Measurements from ENCODE around the gene HSD17B1. TPM values are rescaled to one million over a fixed set of nuclear protein-coding genes. Genes with fewer than 3 reads are reported as not detected.

Gene HSD17B1
- polyA plus RNA-seq, 3 donors = 0.19 to 0.72 (median 0.27) TPM

- Histone ChIP-seq H4K20me1 (ENCODE audit: insufficient read depth, low read length) (peaks cover 41% of the 10 kb centered on the region), H3K27ac (ENCODE audit: low read depth in 1 of 2, low read length in 2 of 2) (no peak overlapping the region)
- 100% methylated on average over 2 of the region's 2 CpGs for WGBS (ENCODE audit: insufficient coverage)
Observed at GRCh38 chr17:42590886-42591285, 38.2 kb downstream of the HSD17B1 start.

DNA sequence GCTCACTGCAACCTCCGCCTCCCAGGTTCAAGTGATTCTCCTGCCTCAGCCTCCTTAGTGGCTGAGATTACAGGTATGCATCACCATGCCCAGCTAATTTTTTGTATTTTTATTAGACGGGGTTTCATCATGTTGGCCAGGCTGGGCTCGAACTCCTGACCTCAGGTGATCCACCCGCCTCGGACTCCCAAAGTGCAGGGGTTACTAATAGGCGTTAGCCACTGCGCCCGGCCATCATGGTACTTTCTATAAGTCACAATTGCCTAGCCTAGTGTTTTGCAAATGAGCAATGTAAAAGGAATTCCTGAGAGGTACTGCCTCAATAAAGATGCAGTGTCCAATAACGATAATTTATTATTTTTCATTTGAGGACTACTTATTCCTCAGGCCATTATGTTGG is 38.7 kb downstream of the HSD17B1 start:
- no peaks in the 10 kb centered on the region for H3K27me3 ChIP-seq (ENCODE audit: control insufficient read depth in 2 of 2, insufficient read depth in 2 of 2, low read length in 2 of 2)
- H3K4me2 ChIP-seq (replicated peaks; ENCODE audit: extremely low read depth, low read length, poor library complexity, severe bottlenecking) = no peak overlapping the region
- Mint-ChIP-seq H3K27ac (peak overlapping the region in 1 of 7 donors; percentile 45), H3K27me3 (ENCODE audit: low read depth in 3 of 3) (peaks cover 0 to 3% (median 0%) of the 10 kb centered on the region in 3 donors), H3K4me1 (peaks cover 6% of the 10 kb centered on the region), H3K4me3 (no peak overlapping the region), H3K36me3 (peaks cover 60 to 80% of the 10 kb centered on the region in 2 donors), H3K9me3 (peaks cover 0 to 2% (median 0%) of the 10 kb centered on the region in 7 donors)
- no peak overlapping the region for H3K9ac ChIP-seq (ENCODE audit: insufficient read depth, low read length, poor library complexity, severe bottlenecking)
- WGBS (ENCODE audit: insufficient coverage) = 96% methylated on average over 8 of the region's 9 CpGs
- peaks cover 62 to 83% of the 10 kb centered on the region in 2 donors for H3K36me3 ChIP-seq (replicated peaks in 1 of 2; ENCODE audit: control insufficient read depth in 1 of 2, insufficient read depth in 2 of 2, low read length in 2 of 2)
- intact Hi-C loops (cut with micrococcal nuclease) = no loop called here
- TF ChIP-seq, protein P1, sequence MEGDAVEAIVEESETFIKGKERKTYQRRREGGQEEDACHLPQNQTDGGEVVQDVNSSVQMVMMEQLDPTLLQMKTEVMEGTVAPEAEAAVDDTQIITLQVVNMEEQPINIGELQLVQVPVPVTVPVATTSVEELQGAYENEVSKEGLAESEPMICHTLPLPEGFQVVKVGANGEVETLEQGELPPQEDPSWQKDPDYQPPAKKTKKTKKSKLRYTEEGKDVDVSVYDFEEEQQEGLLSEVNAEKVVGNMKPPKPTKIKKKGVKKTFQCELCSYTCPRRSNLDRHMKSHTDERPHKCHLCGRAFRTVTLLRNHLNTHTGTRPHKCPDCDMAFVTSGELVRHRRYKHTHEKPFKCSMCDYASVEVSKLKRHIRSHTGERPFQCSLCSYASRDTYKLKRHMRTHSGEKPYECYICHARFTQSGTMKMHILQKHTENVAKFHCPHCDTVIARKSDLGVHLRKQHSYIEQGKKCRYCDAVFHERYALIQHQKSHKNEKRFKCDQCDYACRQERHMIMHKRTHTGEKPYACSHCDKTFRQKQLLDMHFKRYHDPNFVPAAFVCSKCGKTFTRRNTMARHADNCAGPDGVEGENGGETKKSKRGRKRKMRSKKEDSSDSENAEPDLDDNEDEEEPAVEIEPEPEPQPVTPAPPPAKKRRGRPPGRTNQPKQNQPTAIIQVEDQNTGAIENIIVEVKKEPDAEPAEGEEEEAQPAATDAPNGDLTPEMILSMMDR (IDR thresholded peaks at IDR 0.05) = no peak
- H3K27ac ChIP-seq (ENCODE audit: low read depth in 1 of 2, low read length in 2 of 2) = no peak overlapping the region
- DNase-seq = no peak
- no peaks in the 10 kb centered on the region for H3K4me1 ChIP-seq (ENCODE audit: control insufficient read depth in 1 of 2, insufficient read depth in 2 of 2, low read length in 2 of 2)
- H3K4me3 ChIP-seq (replicated peaks in 1 of 3; ENCODE audit: low read depth in 2 of 3, low read length in 3 of 3) = no peak overlapping the region
- peaks cover under 1% of the 10 kb centered on the region for H3K79me2 ChIP-seq (ENCODE audit: insufficient read depth, low read length)
- H3K9me3 ChIP-seq (replicated peaks in 1 of 2; ENCODE audit: control insufficient read depth in 1 of 2, insufficient read depth in 1 of 2, low read length in 2 of 2) = no peaks in the 10 kb centered on the region
- H4K20me1 ChIP-seq (ENCODE audit: insufficient read depth, low read length) = peaks cover 44% of the 10 kb centered on the region
- H2AFZ ChIP-seq (ENCODE audit: insufficient read depth, low read depth, low read length, poor library complexity, severe bottlenecking) = no peak overlapping the region

More at GRCh38 chr17:42590886-42591285, 38.2 kb downstream of the HSD17B1 start:
- Histone ChIP-seq H3K4me1 (ENCODE audit: control insufficient read depth in 1 of 2, insufficient read depth in 2 of 2, low read length in 2 of 2) (peaks cover 2 to 3% of the 10 kb centered on the region in 2 donors), H3K4me2 (replicated peaks; ENCODE audit: extremely low read depth, low read length, poor library complexity, severe bottlenecking) (no peak overlapping the region), H2AFZ (ENCODE audit: insufficient read depth, low read depth, low read length, poor library complexity, severe bottlenecking) (no peak overlapping the region), H3K36me3 (replicated peaks in 1 of 2; ENCODE audit: control insufficient read depth in 1 of 2, insufficient read depth in 2 of 2, low read length in 2 of 2) (peaks cover 64 to 87% of the 10 kb centered on the region in 2 donors), H3K9me3 (replicated peaks in 1 of 2; ENCODE audit: control insufficient read depth in 1 of 2, insufficient read depth in 1 of 2, low read length in 2 of 2) (no peaks in the 10 kb centered on the region), H3K4me3 (replicated peaks in 1 of 3; ENCODE audit: low read depth in 2 of 3, low read length in 3 of 3) (no peak overlapping the region), H3K27me3 (ENCODE audit: control insufficient read depth in 2 of 2, insufficient read depth in 2 of 2, low read length in 2 of 2) (no peaks in the 10 kb centered on the region), H3K79me2 (ENCODE audit: insufficient read depth, low read length) (no peaks in the 10 kb centered on the region), H3K9ac (ENCODE audit: insufficient read depth, low read length, poor library complexity, severe bottlenecking) (no peak overlapping the region)
- H3K27ac Mint-ChIP-seq = peak overlapping the region in 1 of 7 donors; percentile 45
- H3K36me3 Mint-ChIP-seq = peaks cover 63 to 83% of the 10 kb centered on the region in 2 donors
- H3K4me1 Mint-ChIP-seq = peaks cover 11% of the 10 kb centered on the region
- peaks cover 0 to 2% (median 0%) of the 10 kb centered on the region in 7 donors for H3K9me3 Mint-ChIP-seq
- no peak for DNase-seq
- TF ChIP-seq, protein P1 (IDR thresholded peaks at IDR 0.05) = no peak
- H3K27me3 Mint-ChIP-seq (ENCODE audit: low read depth in 3 of 3) = peaks cover 0 to 3% (median 0%) of the 10 kb centered on the region in 3 donors
- no peak overlapping the region for H3K4me3 Mint-ChIP-seq
- intact Hi-C loops (cut with micrococcal nuclease) = no loop called here

Measured in CD14-positive monocyte (primary cell).